Measurements from ENCODE around the gene LRCH1.

Gene LRCH1

GRCh38 chr13:46523972-46524752 lies 28.8 kb upstream of the LRCH1 start:
- no peak for TF ChIP-seq JUND (IDR thresholded peaks at IDR 0.05; ENCODE audit: low read depth)
- DNase-seq (ENCODE audit: low read depth in 1 of 2, low spot score in 1 of 2) = no peak
- in situ Hi-C loops (cut with HindIII; ENCODE audit: low pct_unique_long_range_greater_than_20kb, low sequenced_read_pairs) = no loop called here

GRCh38 chr13:46526100-46526735 lies 26.8 kb upstream of the LRCH1 start:
- no peak for DNase-seq (ENCODE audit: low read depth in 1 of 2, low spot score in 1 of 2)
- TF ChIP-seq JUND (IDR thresholded peaks at IDR 0.05; ENCODE audit: low read depth) = no peak
- in situ Hi-C loops (cut with HindIII; ENCODE audit: low pct_unique_long_range_greater_than_20kb, low sequenced_read_pairs) = no loop called here

GRCh38 chr13:46526740-46527139 lies 26.2 kb upstream of the LRCH1 start:
- in situ Hi-C loops (cut with HindIII; ENCODE audit: low pct_unique_long_range_greater_than_20kb, low sequenced_read_pairs) = no loop called here
- TF ChIP-seq JUND (IDR thresholded peaks at IDR 0.05; ENCODE audit: low read depth) = no peak
- no peak for DNase-seq (ENCODE audit: low read depth in 1 of 2, low spot score in 1 of 2)

- peak in 1 of 2 experiments; percentile 8 for DNase-seq (ENCODE audit: low read depth in 1 of 2, low spot score in 1 of 2)
- TF ChIP-seq JUND (IDR thresholded peaks at IDR 0.05; ENCODE audit: low read depth) = no peak
- in situ Hi-C loops (cut with HindIII; ENCODE audit: low pct_unique_long_range_greater_than_20kb, low sequenced_read_pairs) = no loop called here
Measured at GRCh38 chr13:46527237-46527636, 25.7 kb upstream of the LRCH1 start.

- in situ Hi-C loops (cut with HindIII; ENCODE audit: low pct_unique_long_range_greater_than_20kb, low sequenced_read_pairs) = no loop called here
- TF ChIP-seq JUND (IDR thresholded peaks at IDR 0.05; ENCODE audit: low read depth) = no peak
- no peak for DNase-seq (ENCODE audit: low read depth in 1 of 2, low spot score in 1 of 2)
Measured at GRCh38 chr13:46529216-46529919, 23.6 kb upstream of the LRCH1 start.

GRCh38 chr13:46530084-46530935 lies 22.7 kb upstream of the LRCH1 start:
- TF ChIP-seq JUND (IDR thresholded peaks at IDR 0.05; ENCODE audit: low read depth) = no peak
- in situ Hi-C loops (cut with HindIII; ENCODE audit: low pct_unique_long_range_greater_than_20kb, low sequenced_read_pairs) = no loop called here
- DNase-seq (ENCODE audit: low read depth in 1 of 2, low spot score in 1 of 2) = no peak

- DNase-seq (ENCODE audit: low read depth in 1 of 2, low spot score in 1 of 2) = no peak
- no peak for TF ChIP-seq JUND (IDR thresholded peaks at IDR 0.05; ENCODE audit: low read depth)
- in situ Hi-C loops (cut with HindIII; ENCODE audit: low pct_unique_long_range_greater_than_20kb, low sequenced_read_pairs) = no loop called here
Measured at GRCh38 chr13:46531953-46532352, 21.0 kb upstream of the LRCH1 start.

GRCh38 chr13:46535002-46535401 lies 18.0 kb upstream of the LRCH1 start:
- no peak for TF ChIP-seq JUND (IDR thresholded peaks at IDR 0.05; ENCODE audit: low read depth)
- DNase-seq (ENCODE audit: low read depth in 1 of 2, low spot score in 1 of 2) = no peak
- in situ Hi-C loops (cut with HindIII; ENCODE audit: low pct_unique_long_range_greater_than_20kb, low sequenced_read_pairs) = no loop called here

GRCh38 chr13:46535825-46536224 lies 17.1 kb upstream of the LRCH1 start:
- DNase-seq (ENCODE audit: low read depth in 1 of 2, low spot score in 1 of 2) = no peak
- no peak for TF ChIP-seq JUND (IDR thresholded peaks at IDR 0.05; ENCODE audit: low read depth)
- in situ Hi-C loops (cut with HindIII; ENCODE audit: low pct_unique_long_range_greater_than_20kb, low sequenced_read_pairs) = no loop called here

- no peak for TF ChIP-seq JUND (IDR thresholded peaks at IDR 0.05; ENCODE audit: low read depth)
- no peak for DNase-seq (ENCODE audit: low read depth in 1 of 2, low spot score in 1 of 2)
- in situ Hi-C loops (cut with HindIII; ENCODE audit: low pct_unique_long_range_greater_than_20kb, low sequenced_read_pairs) = no loop called here
Measured at GRCh38 chr13:46536341-46536740, 16.6 kb upstream of the LRCH1 start.

GRCh38 chr13:46539231-46539630 lies 13.7 kb upstream of the LRCH1 start:
- DNase-seq (ENCODE audit: low read depth in 1 of 2, low spot score in 1 of 2) = no peak
- in situ Hi-C loops (cut with HindIII; ENCODE audit: low pct_unique_long_range_greater_than_20kb, low sequenced_read_pairs) = no loop called here
- TF ChIP-seq JUND (IDR thresholded peaks at IDR 0.05; ENCODE audit: low read depth) = no peak

GRCh38 chr13:46541210-46541609 lies 11.8 kb upstream of the LRCH1 start:
- DNase-seq (ENCODE audit: low read depth in 1 of 2, low spot score in 1 of 2) = no peak
- in situ Hi-C loops (cut with HindIII; ENCODE audit: low pct_unique_long_range_greater_than_20kb, low sequenced_read_pairs) = no loop called here
- no peak for TF ChIP-seq JUND (IDR thresholded peaks at IDR 0.05; ENCODE audit: low read depth)
